Common myeloid progenitor, CD34-positive (primary cell): ENCODE results near the gene MYBPC3.

ENCODE experiments used
- CTCF ChIA-PET: fragments of 350-600 bp; sonication (Branson Sonifier 250); formaldehyde crosslinking; loops from one replicate; lab custom pipeline; 2021; ENCODE audit warnings: antibody characterized with exemption; lab: Charles Lee
- POLR2A ChIA-PET: fragments of 350-600 bp; sonication (Branson Sonifier 250); formaldehyde crosslinking; loops from one replicate; lab custom pipeline; 2021; ENCODE audit warnings: antibody characterized with exemption; lab: Charles Lee
- DNase-seq, 3 donors: peaks; one replicate each; pipeline versions ENCODE4 v3.0.0 to v3.0.0-alpha.2; 2013
- H3K27ac ChIP-seq, 2 experiments: 1 replicate in 1 of 2; 2 replicates in 1 of 2; pipeline ENCODE4 v1.7.0; 2013; ENCODE audit warnings: inconsistent platforms in 2 of 2, low read length in 2 of 2, mild to moderate bottlenecking in 2 of 2, low read depth in 1 of 2, moderate library complexity in 1 of 2; ENCODE audit not compliant: severe bottlenecking in 2 of 2, insufficient read depth in 1 of 2, poor library complexity in 1 of 2
- H3K27me3 ChIP-seq, 5 experiments: replicated peaks in 2 of 5; 1 replicate in 3 of 5; 2 replicates in 2 of 5; pipeline versions ENCODE4 v1.6.1 to v1.7.0; 2013; ENCODE audit warnings: low read length in 4 of 5, mild to moderate bottlenecking in 2 of 5, moderate library complexity in 2 of 5, inconsistent platforms in 1 of 5; ENCODE audit not compliant: insufficient read depth in 5 of 5, control insufficient read depth in 4 of 5
- H3K36me3 ChIP-seq, 4 experiments: 1 replicate in 2 of 4; 2 replicates in 2 of 4; pipeline versions ENCODE4 v1.6.1 to v1.7.0; 2013; ENCODE audit warnings: low read length in 3 of 4, control low read depth in 1 of 4, mild to moderate bottlenecking in 1 of 4; ENCODE audit not compliant: control insufficient read depth in 4 of 4, insufficient read depth in 4 of 4
- H3K4me1 ChIP-seq, 4 experiments: 1 replicate in 3 of 4; 2 replicates in 1 of 4; pipeline versions ENCODE4 v1.6.1 to v1.7.1; 2013; ENCODE audit warnings: low read length in 3 of 4, mild to moderate bottlenecking in 3 of 4, control low read depth in 1 of 4, inconsistent platforms in 1 of 4, moderate library complexity in 1 of 4; ENCODE audit not compliant: control insufficient read depth in 4 of 4, insufficient read depth in 4 of 4; ENCODE audit errors: control extremely low read depth in 1 of 4
- H3K4me3 ChIP-seq, 7 experiments: 1 replicate in 4 of 7; 2 replicates in 3 of 7; pipeline versions ENCODE4 v1.5.1 to v1.7.0; 2013; ENCODE audit warnings: mild to moderate bottlenecking in 7 of 7, low read length in 6 of 7, moderate library complexity in 6 of 7, inconsistent platforms in 2 of 7, low read depth in 2 of 7, control low read depth in 1 of 7; ENCODE audit not compliant: insufficient read depth in 4 of 7, control insufficient read depth in 1 of 7; ENCODE audit errors: extremely low read depth in 1 of 7
- H3K9me3 ChIP-seq, 5 experiments: 1 replicate in 4 of 5; 2 replicates in 1 of 5; pipeline versions ENCODE4 v1.6.1 to v1.7.1; 2013; ENCODE audit warnings: low read length in 4 of 5, mild to moderate bottlenecking in 2 of 5, inconsistent platforms in 1 of 5, low read depth in 1 of 5, moderate library complexity in 1 of 5; ENCODE audit not compliant: control insufficient read depth in 4 of 5, insufficient read depth in 2 of 5; ENCODE audit errors: control extremely low read depth in 1 of 5
- WGBS: methylation state at CpG from one replicate; pipeline ENCODE4 v1.1.5; 2013; ENCODE audit not compliant: insufficient coverage; 5-methylcytosine and 5-hydroxymethylcytosine counted together

MYBPC3 gene

GRCh38 chr11:47351156-47352126, 1.1 kb downstream of the MYBPC3 start:
- POLR2A ChIA-PET = no interaction called here

GRCh38 chr11:47350315-47350714, 2.2 kb downstream of the MYBPC3 start:
- ChIA-PET CTCF (interaction anchor here (0.7 to 2.3 kb wide), 7 partner anchors 12 to 163 kb away, joined by 3 to 5 read pairs (median 4); partner anchors contain the start of gene NR1H3), POLR2A (no interaction called here)
- H3K4me1 ChIP-seq = no peaks in the 10 kb centered on the region
- no peak for DNase-seq
- H3K4me3 ChIP-seq = no peak overlapping the region
- no peaks in the 10 kb centered on the region for H3K9me3 ChIP-seq
- 95% methylated on average over 9 of the region's 9 CpGs for WGBS
- H3K36me3 ChIP-seq = peaks cover 0 to 13% (median 7%) of the 10 kb centered on the region in 4 experiments
- no peak overlapping the region for H3K27ac ChIP-seq
- H3K27me3 ChIP-seq = no peaks in the 10 kb centered on the region

More at GRCh38 chr11:47351156-47352126, 1.1 kb downstream of the MYBPC3 start:
- WGBS = 95% methylated on average over 29 of the region's 29 CpGs
- no peak overlapping the region for H3K4me3 ChIP-seq
- no peaks in the 10 kb centered on the region for H3K27me3 ChIP-seq
- peaks cover 2 to 24% (median 14%) of the 10 kb centered on the region in 4 experiments for H3K36me3 ChIP-seq
- H3K4me1 ChIP-seq = no peaks in the 10 kb centered on the region
- no peak for DNase-seq
- CTCF ChIA-PET = interaction anchor here (0.7 to 2.3 kb wide), 6 partner anchors 11 to 63 kb away, joined by 3 to 5 read pairs (median 4); no protein-coding TSS in a partner anchor
- no peak overlapping the region for H3K27ac ChIP-seq
- H3K9me3 ChIP-seq = no peaks in the 10 kb centered on the region

- ChIA-PET POLR2A (interaction anchor here (0.7 kb wide), 1 partner anchor 15 kb away, joined by 3 read pairs; no protein-coding TSS in a partner anchor), CTCF (interaction anchor here (0.7 to 2.3 kb wide), 8 partner anchors 11 to 162 kb away, joined by 3 to 5 read pairs (median 4); partner anchors contain the start of gene NR1H3)
- Histone ChIP-seq H3K27me3 (no peaks in the 10 kb centered on the region), H3K36me3 (peaks cover 0 to 9% (median 5%) of the 10 kb centered on the region in 4 experiments), H3K9me3 (no peaks in the 10 kb centered on the region), H3K4me3 (no peak overlapping the region), H3K27ac (no peak overlapping the region), H3K4me1 (no peaks in the 10 kb centered on the region)
- 96% methylated on average over 19 of the region's 23 CpGs for WGBS
- no peak for DNase-seq
Observed at GRCh38 chr11:47349521-47350095, 2.9 kb downstream of the MYBPC3 start.

GRCh38 chr11:47348859-47349258, 3.6 kb downstream of the MYBPC3 start:
- Histone ChIP-seq H3K27me3 (no peaks in the 10 kb centered on the region), H3K36me3 (peaks cover 0 to 2% (median under 1%) of the 10 kb centered on the region in 4 experiments), H3K9me3 (no peaks in the 10 kb centered on the region), H3K27ac (no peak overlapping the region), H3K4me3 (no peak overlapping the region), H3K4me1 (no peaks in the 10 kb centered on the region)
- ChIA-PET CTCF (interaction anchor here (0.8 to 2.3 kb wide), 5 partner anchors 12 to 115 kb away, joined by 3 to 5 read pairs (median 4); no protein-coding TSS in a partner anchor), POLR2A (no interaction called here)
- DNase-seq = peak; percentile 31 to 61 (median 59)
- WGBS = 68% methylated on average over 6 of the region's 8 CpGs

- 98% methylated on average over 21 of the region's 24 CpGs for WGBS
- Histone ChIP-seq H3K27me3 (no peaks in the 10 kb centered on the region), H3K4me1 (no peaks in the 10 kb centered on the region), H3K9me3 (no peaks in the 10 kb centered on the region), H3K4me3 (no peak overlapping the region), H3K36me3 (no peaks in the 10 kb centered on the region), H3K27ac (no peak overlapping the region)
- DNase-seq = no peak
- POLR2A ChIA-PET = no interaction called here
- CTCF ChIA-PET = interaction anchor here (0.6 to 1.2 kb wide), 3 partner anchors 13 to 128 kb away, joined by 3 to 5 read pairs (median 3); no protein-coding TSS in a partner anchor
Observed at GRCh38 chr11:47348131-47348802, 4.2 kb downstream of the MYBPC3 start.

- Histone ChIP-seq H3K36me3 (no peaks in the 10 kb centered on the region), H3K9me3 (no peaks in the 10 kb centered on the region), H3K4me3 (no peak overlapping the region), H3K27ac (no peak overlapping the region), H3K4me1 (no peaks in the 10 kb centered on the region), H3K27me3 (no peaks in the 10 kb centered on the region)
- WGBS = 100% methylated on average over 5 of the region's 5 CpGs
- ChIA-PET POLR2A (no interaction called here), CTCF (interaction anchor here (0.6 to 2.6 kb wide), 4 partner anchors 27 to 253 kb away, joined by 3 to 9 read pairs (median 4); no protein-coding TSS in a partner anchor)
- no peak for DNase-seq
Observed at GRCh38 chr11:47347137-47347536, 5.4 kb downstream of the MYBPC3 start.
